Measurements from ENCODE around the gene TCEANC. TPM values are rescaled to one million over a fixed set of nuclear protein-coding genes. Genes with fewer than 3 reads are reported as not detected.
"Not testable (repeated sequence)": the region's sequence is repeated elsewhere in the genome, so short reads cannot be mapped to it uniquely, and the experiment has no call there.

TCEANC gene
- total RNA-seq, 1 experiment from 2014 or later = 2.6 TPM

DNA sequence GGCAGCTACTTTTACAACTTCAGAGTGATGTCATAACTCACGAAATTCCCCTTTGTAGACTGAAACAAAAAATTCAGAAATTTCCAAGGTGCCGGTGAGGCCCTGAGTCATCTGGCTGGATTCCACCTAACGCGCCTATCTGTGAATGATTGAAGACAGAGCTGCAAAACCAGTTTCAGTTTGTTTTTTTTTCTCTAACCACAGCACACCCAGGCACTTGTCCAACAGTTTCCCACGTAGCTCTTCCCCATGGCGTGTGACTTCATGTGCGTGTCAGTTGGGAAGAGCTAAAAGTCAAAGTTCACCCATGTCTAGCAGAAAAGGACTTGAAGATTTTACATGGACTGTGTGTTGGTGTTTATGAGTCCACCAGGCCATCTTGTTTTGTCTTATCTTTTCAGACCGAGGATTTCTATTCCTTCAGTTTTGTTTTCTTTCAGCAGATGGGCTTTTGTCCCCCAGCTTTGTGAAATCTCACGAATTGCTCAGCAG, 16.4 kb downstream of the TCEANC start:
- no peak overlapping the region for H3K4me3 ChIP-seq
- no peaks in the 10 kb centered on the region for H3K9me3 ChIP-seq (replicated peaks)
- H3K27me3 ChIP-seq (replicated peaks) = no peaks in the 10 kb centered on the region
- peaks cover 4% of the 10 kb centered on the region; the same call in 1 of the 2 replicates for H3K4me1 ChIP-seq (replicated peaks)
- DNase-seq (ENCODE audit: low read depth in 1 of 2, low spot score in 2 of 2) = peak; percentile 58 to 80
- H3K27ac ChIP-seq = peak overlapping the region; percentile 72
- no peaks in the 10 kb centered on the region for H3K36me3 ChIP-seq

GRCh38 chrX:13669755-13670154, 16.8 kb downstream of the TCEANC start:
- H3K36me3 ChIP-seq; H3K9me3 ChIP-seq (replicated peaks); DNase-seq (ENCODE audit: low read depth in 1 of 2, low spot score in 2 of 2); H3K4me1 ChIP-seq (replicated peaks); H3K27me3 ChIP-seq (replicated peaks); H3K4me3 ChIP-seq: not testable (repeated sequence)
- peak overlapping the region; percentile 72 for H3K27ac ChIP-seq

- Histone ChIP-seq H3K27me3 (replicated peaks) (no peaks in the 10 kb centered on the region), H3K27ac (no peak overlapping the region), H3K4me3 (no peak overlapping the region), H3K4me1 (replicated peaks) (peaks cover 4% of the 10 kb centered on the region; the same call in 1 of the 2 replicates), H3K36me3 (no peaks in the 10 kb centered on the region), H3K9me3 (replicated peaks) (no peaks in the 10 kb centered on the region)
- DNase-seq (ENCODE audit: low read depth in 1 of 2, low spot score in 2 of 2) = no peak
Observed at GRCh38 chrX:13670197-13670596, 17.3 kb downstream of the TCEANC start.

- Histone ChIP-seq H3K27ac (no peak overlapping the region), H3K36me3 (no peaks in the 10 kb centered on the region), H3K4me1 (replicated peaks) (peaks cover 4% of the 10 kb centered on the region; the same call in 1 of the 2 replicates), H3K4me3 (no peak overlapping the region), H3K27me3 (replicated peaks) (no peaks in the 10 kb centered on the region), H3K9me3 (replicated peaks) (no peaks in the 10 kb centered on the region)
- no peak for DNase-seq (ENCODE audit: low read depth in 1 of 2, low spot score in 2 of 2)
Observed at GRCh38 chrX:13673016-13673415, 20.1 kb downstream of the TCEANC start.

DNA sequence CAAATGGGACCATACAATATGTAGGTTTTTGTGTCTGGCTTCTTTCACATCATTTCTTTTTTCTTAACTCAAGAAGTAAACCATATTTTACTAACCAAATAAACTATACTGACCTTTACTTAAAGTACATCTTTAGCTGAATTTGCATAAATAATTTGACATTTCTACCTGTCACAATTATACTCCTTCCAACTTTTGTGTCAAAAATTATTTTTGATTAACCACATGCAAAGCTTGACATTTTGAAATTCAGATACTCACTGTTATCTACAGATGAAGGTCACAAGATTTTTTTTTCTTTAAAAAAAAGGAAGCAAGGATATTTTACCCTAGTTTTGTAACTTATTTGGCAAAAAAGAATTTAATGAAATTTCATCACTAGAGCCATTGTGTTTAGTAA, 23.9 kb downstream of the TCEANC start:
- DNase-seq (ENCODE audit: low read depth in 1 of 2, low spot score in 2 of 2) = no peak
- Histone ChIP-seq H3K4me3 (no peak overlapping the region), H3K9me3 (replicated peaks) (no peaks in the 10 kb centered on the region), H3K4me1 (replicated peaks) (no peaks in the 10 kb centered on the region), H3K27me3 (replicated peaks) (no peaks in the 10 kb centered on the region), H3K27ac (no peak overlapping the region), H3K36me3 (no peaks in the 10 kb centered on the region)

GRCh38 chrX:13679700-13680099, 26.8 kb downstream of the TCEANC start:
- not testable (repeated sequence) for H3K4me3 ChIP-seq

DNA sequence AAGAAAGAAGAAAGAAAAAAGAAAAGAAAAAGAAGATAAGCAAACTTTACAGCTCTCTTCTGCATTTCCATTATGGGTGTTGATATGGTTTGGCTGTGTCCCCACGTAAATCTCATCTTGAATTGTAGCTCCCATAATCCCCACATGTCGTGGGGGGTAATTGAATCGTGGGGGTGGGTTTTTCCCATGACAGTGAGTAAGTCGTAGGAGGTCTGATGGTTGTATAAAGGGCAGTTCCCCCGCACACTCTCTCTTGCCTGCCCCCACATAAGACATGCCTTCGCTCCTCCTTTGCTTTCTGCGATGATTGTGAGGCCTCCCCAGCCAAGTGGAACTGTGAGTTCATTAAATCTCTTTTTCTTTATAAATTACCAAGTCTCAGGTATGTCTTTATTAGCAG, 28.7 kb downstream of the TCEANC start:
- H3K27ac ChIP-seq = no peak overlapping the region
- H3K9me3 ChIP-seq (replicated peaks) = no peaks in the 10 kb centered on the region
- DNase-seq (ENCODE audit: low read depth in 1 of 2, low spot score in 2 of 2) = no peak
- no peaks in the 10 kb centered on the region for H3K36me3 ChIP-seq
- H3K4me1 ChIP-seq (replicated peaks) = no peaks in the 10 kb centered on the region
- H3K4me3 ChIP-seq = no peak overlapping the region
- no peaks in the 10 kb centered on the region for H3K27me3 ChIP-seq (replicated peaks)

More at GRCh38 chrX:13679700-13680099, 26.8 kb downstream of the TCEANC start:
- H3K9me3 ChIP-seq (replicated peaks); DNase-seq (ENCODE audit: low read depth in 1 of 2, low spot score in 2 of 2); H3K27me3 ChIP-seq (replicated peaks); H3K4me1 ChIP-seq (replicated peaks); H3K27ac ChIP-seq; H3K36me3 ChIP-seq: not testable (repeated sequence)

- H3K36me3 ChIP-seq = peaks cover 3% of the 10 kb centered on the region
- H3K27ac ChIP-seq = no peak overlapping the region
- no peaks in the 10 kb centered on the region for H3K9me3 ChIP-seq (replicated peaks)
- DNase-seq (ENCODE audit: low read depth in 1 of 2, low spot score in 2 of 2) = no peak
- H3K27me3 ChIP-seq (replicated peaks) = no peaks in the 10 kb centered on the region
- no peak overlapping the region for H3K4me3 ChIP-seq
- 0 out of 2 replicates have a peak, but pooled peaks cover 2% of the 10 kb centered on the region for H3K4me1 ChIP-seq (replicated peaks)
Observed at GRCh38 chrX:13684361-13684760, 31.4 kb downstream of the TCEANC start.

DNA sequence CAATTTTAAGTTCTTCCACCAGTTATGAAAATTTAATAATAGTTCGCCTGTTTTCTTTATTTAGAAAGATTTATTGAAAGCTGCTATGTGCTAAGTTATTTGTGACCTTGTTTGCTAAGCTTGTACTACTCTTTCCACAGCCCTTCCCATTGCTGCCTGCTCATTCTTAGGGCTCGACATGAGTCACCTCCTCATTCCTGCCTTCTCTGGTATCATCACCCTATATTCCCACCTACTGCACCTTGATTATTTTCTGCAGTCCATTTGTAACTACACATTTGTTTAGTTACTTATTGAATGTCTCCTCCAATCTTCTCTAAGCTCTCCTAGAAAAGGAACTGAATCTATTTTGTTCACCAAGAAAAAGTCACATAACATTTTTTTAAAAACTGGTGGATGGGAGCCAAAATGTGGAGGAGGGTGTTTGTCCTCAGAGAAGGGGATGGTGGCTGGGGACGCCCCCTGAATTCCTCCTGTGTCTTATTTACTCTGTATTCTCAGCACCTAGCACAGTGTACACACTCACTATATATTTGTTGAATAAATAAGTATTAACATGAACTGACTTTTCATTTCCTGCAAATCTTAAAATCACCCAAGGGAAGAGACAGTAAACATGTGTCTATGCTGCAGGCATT, 32.3 kb downstream of the TCEANC start:
- no peaks in the 10 kb centered on the region for H3K27me3 ChIP-seq (replicated peaks)
- H3K4me1 ChIP-seq (replicated peaks) = 0 out of 2 replicates have a peak, but pooled peaks cover 2% of the 10 kb centered on the region
- no peak overlapping the region for H3K27ac ChIP-seq
- no peak overlapping the region for H3K4me3 ChIP-seq
- DNase-seq (ENCODE audit: low read depth in 1 of 2, low spot score in 2 of 2) = no peak
- peaks cover 3% of the 10 kb centered on the region for H3K36me3 ChIP-seq
- no peaks in the 10 kb centered on the region for H3K9me3 ChIP-seq (replicated peaks)

GRCh38 chrX:13687203-13687602, 34.3 kb downstream of the TCEANC start:
- Histone ChIP-seq H3K27me3 (replicated peaks) (no peaks in the 10 kb centered on the region), H3K9me3 (replicated peaks) (no peaks in the 10 kb centered on the region), H3K4me3 (no peak overlapping the region), H3K4me1 (replicated peaks) (0 out of 2 replicates have a peak, but pooled peaks cover 6% of the 10 kb centered on the region), H3K27ac (no peak overlapping the region), H3K36me3 (peaks cover 3% of the 10 kb centered on the region)
- DNase-seq (ENCODE audit: low read depth in 1 of 2, low spot score in 2 of 2) = no peak

GRCh38 chrX:13688384-13688957, 35.5 kb downstream of the TCEANC start:
- peaks cover 3% of the 10 kb centered on the region for H3K36me3 ChIP-seq
- peaks cover 10% of the 10 kb centered on the region; the same call in 1 of the 2 replicates for H3K4me1 ChIP-seq (replicated peaks)
- H3K27me3 ChIP-seq (replicated peaks) = no peaks in the 10 kb centered on the region
- no peak overlapping the region for H3K27ac ChIP-seq
- H3K9me3 ChIP-seq (replicated peaks) = no peaks in the 10 kb centered on the region
- DNase-seq (ENCODE audit: low read depth in 1 of 2, low spot score in 2 of 2) = no peak
- peak overlapping the region; percentile 77 for H3K4me3 ChIP-seq

GRCh38 chrX:13688958-13689740, 36.2 kb downstream of the TCEANC start, which contains the start of gene RAB9A:
TSS of gene RAB9A (plus strand) at chrX:13689128. CDS start at chrX:13708747, 19,619 bp downstream.
- Histone ChIP-seq H3K36me3 (peaks cover 3% of the 10 kb centered on the region), H3K9me3 (replicated peaks) (no peaks in the 10 kb centered on the region), H3K4me3 (peak within 1 kb of the TSS; percentile 77)

DNA sequence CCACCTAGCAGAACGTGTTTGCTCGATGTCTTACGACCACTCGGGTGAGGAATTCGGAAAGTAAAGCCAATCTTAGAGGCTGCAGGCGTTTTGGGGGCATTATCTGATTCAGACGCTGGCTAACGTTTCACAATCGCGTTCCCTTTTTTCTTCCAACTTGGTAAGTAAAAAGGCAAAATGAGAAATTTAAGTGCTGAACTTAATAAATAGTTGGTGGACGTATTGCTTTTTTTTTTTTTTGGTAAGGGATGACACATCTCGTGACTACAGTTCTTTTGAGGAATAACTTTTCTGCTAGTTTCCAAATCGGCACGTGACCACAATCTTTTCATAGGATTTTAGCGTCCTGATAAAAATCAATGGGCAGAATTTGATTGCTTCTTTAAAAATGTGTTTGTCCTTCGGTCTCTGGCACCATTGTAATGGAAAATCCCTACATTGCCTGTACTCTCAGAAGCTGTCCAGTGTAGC, 36.8 kb downstream of the TCEANC start:
- DNase-seq (ENCODE audit: low read depth in 1 of 2, low spot score in 2 of 2) = peak in 1 of 2 experiments; percentile 27
- peaks cover 3% of the 10 kb centered on the region for H3K36me3 ChIP-seq
- H3K27ac ChIP-seq = peak overlapping the region; percentile 74; the same call in 1 of the 2 replicates
- H3K9me3 ChIP-seq (replicated peaks) = no peaks in the 10 kb centered on the region
- peak overlapping the region; percentile 77 for H3K4me3 ChIP-seq
- H3K27me3 ChIP-seq (replicated peaks) = no peaks in the 10 kb centered on the region
- H3K4me1 ChIP-seq (replicated peaks) = peaks cover 16% of the 10 kb centered on the region; the same call in 1 of the 2 replicates

More at GRCh38 chrX:13688958-13689740, 36.2 kb downstream of the TCEANC start, which contains the start of gene RAB9A:
- Histone ChIP-seq H3K27ac (peak within 1 kb of the TSS; percentile 74), H3K4me1 (replicated peaks) (peaks cover 15% of the 10 kb centered on the region; the same call in 1 of the 2 replicates), H3K27me3 (replicated peaks) (no peaks in the 10 kb centered on the region)
- DNase-seq (ENCODE audit: low read depth in 1 of 2, low spot score in 2 of 2) = peak; percentile 58 to 74
